Activated CD4-positive, alpha-beta T cell treated with anti-CD3 and anti-CD28 coated beads for 4 hours (primary cell): ENCODE measurements around the gene MAN2A2.
"Not testable (repeated sequence)": the region's sequence is repeated elsewhere in the genome, so short reads cannot be mapped to it uniquely, and the experiment has no call there.

ENCODE experiments used
- DNase-seq, 2 donors: peaks; one replicate each; pipeline ENCODE4 v3.0.0-alpha.2; 2020

The MAN2A2 gene

GRCh38 chr15:90922712-90923322 lies 19.7 kb downstream of the MAN2A2 start:
- not testable (repeated sequence) for DNase-seq

- DNase-seq, result no peak
Measured at GRCh38 chr15:90924375-90924774, 21.3 kb downstream of the MAN2A2 start.

DNA sequence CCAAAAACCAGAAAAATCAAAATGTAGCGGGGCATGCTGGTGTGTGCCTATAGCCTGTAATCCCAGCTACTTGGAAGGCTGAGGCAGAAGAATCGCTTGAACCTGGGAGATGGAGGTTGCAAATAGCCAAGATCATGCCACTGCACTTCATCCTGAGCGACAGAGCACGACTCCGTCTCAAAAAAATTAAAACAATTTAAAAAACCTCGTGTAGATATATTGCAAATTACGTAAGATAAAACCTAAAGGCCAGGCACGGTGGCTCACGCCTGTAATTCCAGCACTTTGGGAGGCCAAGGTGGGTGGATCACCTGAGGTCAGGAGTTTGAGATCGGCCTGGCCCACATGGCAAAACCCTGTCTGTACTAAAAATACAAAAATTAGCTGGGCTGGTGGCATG lies 23.7 kb downstream of the MAN2A2 start:
- not testable (repeated sequence) for DNase-seq

- not testable (repeated sequence) for DNase-seq
Measured at GRCh38 chr15:90928106-90928505, 25.0 kb downstream of the MAN2A2 start.

- no peak for DNase-seq
Measured at GRCh38 chr15:90929246-90930019, 26.3 kb downstream of the MAN2A2 start.

DNA sequence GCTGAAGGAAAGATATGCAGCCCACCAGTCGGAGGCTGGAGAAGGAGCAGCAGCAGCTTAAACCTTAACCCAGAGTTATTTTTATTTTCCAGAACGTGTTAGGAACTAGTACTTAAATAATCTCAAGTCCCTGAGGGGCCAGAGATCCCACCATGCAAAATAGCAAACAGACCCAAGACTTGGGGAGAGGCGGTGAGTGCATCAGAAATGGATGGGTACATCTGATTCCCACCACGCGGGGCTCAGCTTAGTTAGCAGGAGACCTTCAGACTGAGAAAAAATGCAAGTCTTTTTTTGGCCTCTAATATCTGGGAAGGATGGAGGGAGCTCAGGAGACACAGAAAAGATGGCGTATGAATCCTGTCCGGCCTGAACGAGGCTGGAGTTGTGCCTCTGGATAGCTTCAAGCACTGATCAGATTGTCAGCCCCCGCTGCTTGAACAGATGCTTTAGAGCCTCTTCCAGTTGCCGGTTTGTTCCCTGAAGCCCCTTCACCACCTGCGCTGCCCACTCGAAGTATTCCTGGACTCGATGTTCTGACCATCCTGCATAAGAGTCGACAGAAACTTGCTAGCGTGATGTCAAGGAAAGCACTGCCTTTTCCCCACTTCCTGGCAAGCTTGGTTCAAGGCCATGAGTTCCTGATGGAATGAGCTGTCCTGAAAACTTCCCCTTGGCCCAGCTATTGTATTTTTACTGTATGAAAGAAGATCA lies 27.9 kb downstream of the MAN2A2 start:
- no peak for DNase-seq

DNA sequence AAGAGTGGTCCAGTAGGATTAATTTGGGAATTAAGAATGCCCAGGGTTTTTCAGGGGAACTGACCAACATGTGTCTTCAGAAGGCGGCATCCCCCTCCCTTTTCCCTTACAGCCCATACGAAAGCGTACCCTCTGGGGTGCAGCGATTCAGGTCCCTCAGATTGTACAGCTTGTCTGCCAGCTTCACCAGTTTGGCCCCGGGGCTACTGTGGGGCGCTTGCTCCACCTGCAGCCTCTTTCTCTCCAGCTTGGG lies 28.4 kb downstream of the MAN2A2 start:
- DNase-seq, result no peak

DNA sequence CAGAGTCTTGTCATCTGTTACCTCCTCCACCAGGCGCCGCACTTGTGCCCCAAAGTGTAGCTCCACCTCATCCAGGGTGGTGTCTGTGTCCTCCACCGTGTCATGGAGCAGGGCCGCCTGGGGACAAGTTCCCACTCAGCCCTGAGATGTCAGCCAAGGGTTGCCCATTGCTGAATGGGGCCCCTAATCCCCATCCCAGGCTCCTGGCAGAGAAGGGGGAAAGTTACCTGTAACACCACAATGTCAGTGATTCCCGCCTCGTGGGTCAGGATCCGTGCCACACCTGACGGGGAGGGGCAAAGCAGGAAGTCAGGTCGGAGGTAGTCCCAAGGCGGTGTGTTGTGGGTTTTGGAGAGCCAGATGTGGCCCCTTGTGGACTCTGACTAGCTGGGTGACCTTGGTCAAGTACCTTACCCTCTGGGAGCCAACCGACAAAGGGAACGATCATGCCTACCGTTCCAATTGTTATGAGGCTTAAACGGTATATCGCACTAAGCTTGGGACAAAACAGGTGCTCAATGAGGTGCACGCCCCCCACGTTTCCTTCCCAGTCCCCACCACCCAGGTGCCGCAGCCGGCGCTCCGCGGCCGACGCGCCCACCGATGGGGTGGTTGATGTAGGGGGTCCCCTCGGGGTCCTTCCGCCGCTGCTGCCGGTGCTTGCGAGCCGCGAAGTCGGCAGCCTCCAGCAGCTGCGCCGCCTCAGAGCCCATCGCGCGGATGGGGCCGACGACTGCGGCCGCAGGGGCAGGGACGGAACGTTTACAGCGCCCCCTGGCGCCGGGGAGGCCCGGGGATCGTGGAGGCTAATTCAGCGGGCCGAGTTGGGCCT lies 28.9 kb downstream of the MAN2A2 start, which contains the start of gene HDDC3:
TSS of gene HDDC3 (minus strand) at position 722 of the 832 bp plus-strand sequence. CDS start at position 713, 9 bp downstream.
- DNase-seq, result peak; percentile 88

- no peak for DNase-seq
Measured at GRCh38 chr15:90932660-90932991, 29.5 kb downstream of the MAN2A2 start.

DNA sequence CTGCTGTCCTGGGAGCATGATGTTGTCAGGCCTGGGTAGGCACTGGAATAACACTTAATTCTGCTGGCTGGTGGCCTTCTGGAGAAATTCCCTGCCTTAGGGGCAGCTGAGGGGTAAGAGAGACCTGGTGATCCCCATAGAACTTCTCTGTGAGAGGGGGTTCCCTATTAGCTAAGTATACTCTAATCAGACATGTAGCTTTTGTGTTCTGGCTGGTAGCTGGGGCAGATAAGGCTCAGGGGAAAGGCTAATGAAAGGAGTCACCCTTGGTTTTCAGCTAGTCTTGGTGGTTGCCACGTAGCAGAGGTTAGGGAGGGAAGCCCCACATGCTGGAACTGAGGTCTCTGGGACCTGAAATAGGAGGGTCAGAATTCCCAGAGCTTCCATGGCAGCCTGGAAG lies 30.2 kb downstream of the MAN2A2 start:
- no peak for DNase-seq

GRCh38 chr15:90934256-90934948 lies 31.3 kb downstream of the MAN2A2 start:
- peak; percentile 84 for DNase-seq

DNA sequence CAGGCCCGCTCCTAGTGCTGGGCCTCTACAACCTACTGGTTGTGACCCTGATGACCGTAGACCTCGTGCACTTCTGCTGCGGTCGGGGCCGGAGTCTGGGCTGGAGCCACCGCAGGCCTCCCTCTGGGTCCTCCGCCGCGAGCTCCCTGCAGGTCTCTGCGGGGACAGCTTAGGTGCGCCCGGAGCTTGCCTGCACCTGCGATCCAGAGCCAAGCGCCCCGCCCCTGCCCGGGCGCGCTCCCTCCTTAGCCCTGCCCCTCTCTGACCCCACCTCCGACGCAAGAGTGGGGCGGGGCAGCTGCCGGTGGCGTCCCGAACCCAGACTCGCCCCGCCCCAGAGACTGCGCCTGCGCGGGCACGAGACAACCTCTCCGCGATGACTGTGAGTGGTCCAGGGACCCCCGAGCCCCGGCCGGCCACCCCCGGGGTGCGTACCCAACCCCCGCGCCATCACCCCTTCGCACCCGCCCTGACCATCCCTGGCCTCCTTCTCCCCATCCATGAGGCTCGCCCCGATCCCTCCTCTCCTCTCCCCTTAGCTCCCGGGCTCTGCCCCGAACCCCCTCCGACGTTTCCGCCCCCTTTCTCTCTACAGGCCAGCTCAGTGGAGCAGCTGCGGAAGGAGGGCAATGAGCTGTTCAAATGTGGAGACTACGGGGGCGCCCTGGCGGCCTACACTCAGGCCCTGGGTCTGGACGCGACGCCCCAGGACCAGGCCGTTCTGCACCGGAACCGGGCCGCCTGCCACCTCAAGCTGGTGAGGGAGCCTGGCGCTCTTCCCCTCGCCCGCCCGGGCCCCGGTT lies 32.0 kb downstream of the MAN2A2 start, which contains the start of gene UNC45A:
TSS of gene UNC45A (plus strand) at position 337 of the 803 bp plus-strand sequence. CDS start at position 377, 40 bp downstream.
- DNase-seq, result peak; percentile 96 to 98

DNA sequence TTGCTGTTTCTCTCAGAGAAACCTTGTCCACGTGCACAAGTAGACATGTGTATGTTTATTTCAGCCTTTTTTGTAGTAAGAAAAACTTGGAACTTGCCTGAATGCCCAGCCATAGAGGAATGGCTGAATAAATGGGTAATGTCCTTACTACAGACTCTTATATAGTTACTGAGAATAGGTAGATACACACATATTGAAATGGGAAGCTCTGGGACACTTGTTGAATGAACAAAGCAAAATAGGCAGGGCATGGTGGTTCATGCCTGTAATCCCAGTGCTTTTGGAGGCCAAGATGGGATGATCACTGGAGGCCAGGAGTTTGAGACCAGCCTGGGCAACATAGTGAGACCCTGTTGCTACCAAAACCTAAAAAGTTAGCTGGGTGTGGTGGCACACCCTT lies 33.7 kb downstream of the MAN2A2 start:
- DNase-seq, result no peak

GRCh38 chr15:90938261-90938660 lies 35.2 kb downstream of the MAN2A2 start:
- no peak for DNase-seq

GRCh38 chr15:90939756-90940155 lies 36.7 kb downstream of the MAN2A2 start:
- no peak for DNase-seq

DNA sequence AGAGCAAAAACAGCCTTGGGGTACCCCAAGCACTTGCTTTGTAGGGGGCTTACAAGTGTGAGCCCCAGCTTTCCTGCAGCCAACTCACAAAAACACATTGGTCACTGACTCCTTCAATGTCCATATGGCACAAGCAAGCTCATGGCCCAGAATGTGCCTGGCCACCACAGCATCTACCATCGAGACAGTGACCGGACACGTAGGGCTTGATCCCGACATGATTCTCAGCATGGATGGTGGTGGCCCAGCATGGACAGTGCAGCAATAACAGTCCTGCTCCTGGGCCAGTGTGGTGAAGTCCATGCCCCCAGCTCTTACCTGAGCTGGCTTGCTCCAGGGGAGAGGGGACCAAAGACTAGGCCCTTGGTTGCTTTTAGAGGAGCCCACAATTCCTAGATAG lies 37.9 kb downstream of the MAN2A2 start:
- no peak for DNase-seq

DNA sequence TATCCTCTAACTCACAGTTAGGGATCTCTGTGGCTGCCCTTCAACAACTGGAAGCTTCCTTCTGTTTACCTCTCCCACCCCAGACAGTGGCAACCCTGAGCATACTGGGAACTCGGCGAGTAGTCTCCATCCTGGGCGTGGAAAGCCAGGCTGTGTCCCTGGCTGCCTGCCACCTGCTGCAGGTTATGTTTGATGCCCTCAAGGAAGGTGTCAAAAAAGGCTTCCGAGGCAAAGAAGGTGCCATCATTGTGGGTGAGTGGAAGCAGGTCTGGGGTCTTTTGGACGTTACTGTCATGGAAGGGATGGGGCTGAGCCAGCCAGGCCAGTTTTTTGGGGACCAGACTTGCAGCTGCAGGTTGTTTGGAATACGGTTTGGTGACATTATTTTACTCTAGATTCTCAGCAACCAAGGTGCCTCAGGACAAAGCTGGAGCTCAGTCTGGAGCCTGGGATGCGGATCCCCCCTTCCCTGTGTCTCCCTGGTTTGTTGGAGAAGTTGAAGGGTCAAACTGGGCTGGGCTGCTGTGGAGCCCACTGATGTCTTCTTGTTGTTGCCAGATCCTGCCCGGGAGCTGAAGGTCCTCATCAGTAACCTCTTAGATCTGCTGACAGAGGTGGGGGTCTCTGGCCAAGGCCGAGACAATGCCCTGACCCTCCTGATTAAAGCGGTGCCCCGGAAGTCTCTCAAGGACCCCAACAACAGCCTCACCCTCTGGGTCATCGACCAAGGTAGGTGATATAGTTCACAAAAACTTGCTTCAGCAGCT lies 39.4 kb downstream of the MAN2A2 start:
- no peak for DNase-seq

- DNase-seq, result no peak
Measured at GRCh38 chr15:90945091-90945490, 42.0 kb downstream of the MAN2A2 start.

- no peak for DNase-seq
Measured at GRCh38 chr15:90946538-90946937, 43.4 kb downstream of the MAN2A2 start.

GRCh38 chr15:90946941-90947576 lies 44.0 kb downstream of the MAN2A2 start:
- no peak for DNase-seq
